H9 (cell line): ENCODE data around the gene PDZD7. TPM values are rescaled to one million over a fixed set of nuclear protein-coding genes. Genes with fewer than 3 reads are reported as not detected.

Experiments used
- DNase-seq: peaks from one replicate; pipeline ENCODE4 v3.0.0-alpha.2; 2017
- H2AFZ ChIP-seq: one replicate; pipeline ENCODE4 v1.6.1; 2013; ENCODE audit warnings: mild to moderate bottlenecking, low read length, control low read depth, moderate library complexity
- H2AK5ac ChIP-seq: 2 replicates; pipeline ENCODE4 v1.6.1; 2013; ENCODE audit warnings: low read length, control low read depth, mixed read lengths; ENCODE audit not compliant: insufficient read length
- H2BK120ac ChIP-seq: one replicate; pipeline ENCODE4 v1.6.1; 2013; ENCODE audit warnings: low read depth, mild to moderate bottlenecking, low read length, control low read depth, inconsistent platforms; ENCODE audit not compliant: poor library complexity, severe bottlenecking
- H2BK12ac ChIP-seq: 2 replicates; pipeline ENCODE4 v1.6.1; 2013; ENCODE audit warnings: low read length, control low read depth, mixed read lengths, low read depth; ENCODE audit not compliant: insufficient read length
- H2BK15ac ChIP-seq: 2 replicates; pipeline ENCODE4 v1.6.1; 2013; ENCODE audit warnings: low read depth, low read length, control low read depth
- H2BK20ac ChIP-seq: one replicate; pipeline ENCODE4 v1.6.1; 2013; ENCODE audit warnings: low read depth, mild to moderate bottlenecking, low read length, control low read depth, inconsistent platforms; ENCODE audit not compliant: poor library complexity, severe bottlenecking
- H2BK5ac ChIP-seq: 2 replicates; pipeline ENCODE4 v1.6.1; 2013; ENCODE audit warnings: low read length, control low read depth, mixed read lengths; ENCODE audit not compliant: insufficient read length
- H3K14ac ChIP-seq: 2 replicates; pipeline ENCODE4 v1.6.1; 2013; ENCODE audit warnings: low read length, control low read depth; ENCODE audit not compliant: insufficient read depth
- H3K18ac ChIP-seq: 2 replicates; pipeline ENCODE4 v1.6.1; 2013; ENCODE audit warnings: low read depth, mild to moderate bottlenecking, mixed read lengths, low read length, control low read depth; ENCODE audit not compliant: insufficient read length
- H3K23ac ChIP-seq: 2 replicates; pipeline ENCODE4 v1.6.1; 2013; ENCODE audit warnings: low read length, control low read depth, mixed read lengths, low read depth; ENCODE audit not compliant: insufficient read length
- H3K23me2 ChIP-seq: 2 replicates; pipeline ENCODE4 v1.6.1; 2013; ENCODE audit warnings: low read depth, mild to moderate bottlenecking, mixed read lengths, low read length, control low read depth; ENCODE audit not compliant: insufficient read length, poor library complexity, severe bottlenecking
- H3K27ac ChIP-seq: 2 replicates; pipeline ENCODE4 v1.5.1; 2013; ENCODE audit warnings: low read length, control low read depth, mixed read lengths, low read depth; ENCODE audit not compliant: insufficient read length
- H3K27me3 ChIP-seq: 2 replicates; pipeline ENCODE4 v1.6.1; 2013; ENCODE audit warnings: low read length, control low read depth, inconsistent platforms; ENCODE audit not compliant: insufficient read depth
- H3K4ac ChIP-seq: 2 replicates; pipeline ENCODE4 v1.6.1; 2013; ENCODE audit warnings: low read depth, mild to moderate bottlenecking, control low read depth, inconsistent platforms, low read length, moderate library complexity
- H3K4me1 ChIP-seq: 2 replicates; pipeline ENCODE4 v1.6.1; 2013; ENCODE audit warnings: low read length, control low read depth, inconsistent platforms; ENCODE audit not compliant: insufficient read depth
- H3K4me2 ChIP-seq: 2 replicates; pipeline ENCODE4 v1.6.1; 2013; ENCODE audit warnings: low read length, control low read depth, mixed read lengths; ENCODE audit not compliant: insufficient read length, insufficient read depth
- H3K56ac ChIP-seq: 2 replicates; pipeline ENCODE4 v1.6.1; 2013; ENCODE audit warnings: low read depth, mild to moderate bottlenecking, mixed read lengths, low read length, control low read depth; ENCODE audit not compliant: insufficient read length
- H3K79me1 ChIP-seq: 2 replicates; pipeline ENCODE4 v1.6.1; 2013; ENCODE audit warnings: low read depth, mild to moderate bottlenecking, moderate library complexity, low read length, control low read depth, inconsistent platforms; ENCODE audit not compliant: insufficient read depth, poor library complexity, severe bottlenecking
- H3K79me2 ChIP-seq: 2 replicates; pipeline ENCODE4 v1.6.1; 2013; ENCODE audit warnings: low read length, control low read depth, inconsistent platforms; ENCODE audit not compliant: insufficient read depth
- H3K9ac ChIP-seq: 2 replicates; pipeline ENCODE4 v1.6.1; 2013; ENCODE audit warnings: low read length, control low read depth, mixed read lengths; ENCODE audit not compliant: insufficient read length; ENCODE audit errors: extremely low read depth
- H3K9me3 ChIP-seq: one replicate; pipeline ENCODE4 v1.6.1; 2013; ENCODE audit warnings: low read depth, low read length, inconsistent platforms; ENCODE audit not compliant: control insufficient read depth
- H3T11ph ChIP-seq: one replicate; pipeline ENCODE4 v1.6.1; 2013; ENCODE audit warnings: mild to moderate bottlenecking, low read length, control low read depth, inconsistent platforms
- H4K20me1 ChIP-seq: one replicate; pipeline ENCODE4 v1.6.1; 2013; ENCODE audit not compliant: control insufficient read depth, insufficient read length, insufficient read depth
- H4K5ac ChIP-seq: 2 replicates; pipeline ENCODE4 v1.6.1; 2013; ENCODE audit warnings: low read depth, mild to moderate bottlenecking, mixed read lengths, low read length, control low read depth; ENCODE audit not compliant: insufficient read length
- H4K8ac ChIP-seq: replicated peaks from 2 replicates; pipeline ENCODE4 v1.6.1; 2013; ENCODE audit warnings: low read length, control low read depth, mixed read lengths, low read depth; ENCODE audit not compliant: insufficient read length
- H4K91ac ChIP-seq: 2 replicates; pipeline ENCODE4 v1.6.1; 2013; ENCODE audit warnings: low read depth, mild to moderate bottlenecking, moderate library complexity, mixed read lengths, low read length, control low read depth; ENCODE audit not compliant: insufficient read length
- H3K27ac Mint-ChIP-seq, 3 experiments: 2 replicates in 2 of 3; 3 replicates in 1 of 3; pipeline ENCODE4 v1.8.0; 2020 to 2021; ENCODE audit warnings: mixed read lengths in 3 of 3, mild to moderate bottlenecking in 1 of 3, moderate library complexity in 1 of 3
- H3K27me3 Mint-ChIP-seq: 2 replicates; pipeline ENCODE4 v1.8.0; 2021; ENCODE audit warnings: low read depth, mild to moderate bottlenecking, moderate library complexity, mixed read lengths
- H3K36me3 Mint-ChIP-seq, 3 experiments: 2 replicates in 2 of 3; 3 replicates in 1 of 3; pipeline ENCODE4 v1.8.0; 2020 to 2021; ENCODE audit warnings: low read depth in 3 of 3, mixed read lengths in 3 of 3; ENCODE audit not compliant: insufficient read depth in 1 of 3
- H3K4me1 Mint-ChIP-seq, 2 experiments: 2 replicates each; pipeline ENCODE4 v1.8.0; 2020; ENCODE audit warnings: mixed read lengths in 2 of 2
- H3K4me3 Mint-ChIP-seq, 2 experiments: 2 replicates in 1 of 2; 3 replicates in 1 of 2; pipeline ENCODE4 v1.8.0; 2020 to 2021; ENCODE audit warnings: mild to moderate bottlenecking in 2 of 2, mixed read lengths in 2 of 2, moderate library complexity in 1 of 2
- H3K9me3 Mint-ChIP-seq, 2 experiments: 2 replicates in 1 of 2; 3 replicates in 1 of 2; pipeline ENCODE4 v1.8.0; 2020; ENCODE audit warnings: mild to moderate bottlenecking in 2 of 2, mixed read lengths in 2 of 2, moderate library complexity in 1 of 2
- CTCF ChIP-seq: fragments of 200-600 bp; sonication (generic); conservative IDR thresholded peaks from 3 replicates; pipeline ENCODE4 v1.8.0; 2021; ENCODE audit warnings: antibody characterized with exemption, mild to moderate bottlenecking
- WGBS: extraction: QIAGEN DNeasy Blood & Tissue Kit; methylation state at CpG from one replicate; pipeline ENCODE4 v1.1.7; 2013; ENCODE audit warnings: missing lambda C conversion rate, low lambda C conversion rate, mixed read lengths; ENCODE audit not compliant: insufficient read length; ENCODE audit errors: extremely low coverage; 5-methylcytosine and 5-hydroxymethylcytosine counted together
- total RNA-seq: library from RNA; stranded (reverse); gene quantifications from 2 replicates; pipeline ENCODE4 v1.2.1, GENCODE V29; 2021

PDZD7 gene
- total RNA-seq, 1 experiment from 2014 or later: 2.0 TPM

- Histone ChIP-seq H3K79me1 (no peaks in the 10 kb centered on the region), H2BK15ac (no peak overlapping the region), H3K14ac (no peak overlapping the region), H3K23ac (no peak overlapping the region), H3K27me3 (peaks cover 17% of the 10 kb centered on the region; the same call in 1 of the 2 replicates), H3K56ac (no peak overlapping the region), H4K20me1 (no peaks in the 10 kb centered on the region), H2AK5ac (no peak overlapping the region), H2AFZ (no peak overlapping the region), H3K9ac (no peak overlapping the region), H2BK12ac (no peak overlapping the region), H3K4me1 (no peaks in the 10 kb centered on the region), H2BK120ac (no peak overlapping the region), H4K91ac (no peak overlapping the region), H3K79me2 (no peaks in the 10 kb centered on the region), H3T11ph (no peak overlapping the region), H4K5ac (no peak overlapping the region), H2BK5ac (no peak overlapping the region), H3K4me2 (no peak overlapping the region), H3K9me3 (no peaks in the 10 kb centered on the region), H3K18ac (no peak overlapping the region), H4K8ac (no peak overlapping the region), H3K23me2 (peaks cover 10% of the 10 kb centered on the region), H2BK20ac (no peak overlapping the region), H3K4ac (no peak overlapping the region), H3K27ac (no peak overlapping the region)
- peaks cover 26 to 40% of the 10 kb centered on the region in 2 experiments for H3K4me1 Mint-ChIP-seq
- DNase-seq: no peak
- WGBS: no CpG with 5 or more reads among the region's 7 CpGs
- H3K27ac Mint-ChIP-seq: no peak overlapping the region
- no peaks in the 10 kb centered on the region for H3K36me3 Mint-ChIP-seq
- no peak for TF ChIP-seq CTCF
- no peak overlapping the region for H3K4me3 Mint-ChIP-seq
- no peaks in the 10 kb centered on the region; a peak in 1 of 5 replicates for H3K9me3 Mint-ChIP-seq
- peaks cover 63% of the 10 kb centered on the region for H3K27me3 Mint-ChIP-seq
Observed at GRCh38 chr10:101014966-101015581, 15.9 kb downstream of the PDZD7 start.
